ENCODE measurements around the gene SYT12.
"Not testable (repeated sequence)": the region's sequence is repeated elsewhere in the genome, so short reads cannot be mapped to it uniquely, and the experiment has no call there.

The SYT12 gene

GRCh38 chr11:67022961-67023956 lies at the start of gene SYT12:
SYT12 (plus strand) TSS chr11:67023134; CDS start chr11:67030145, 7,011 bp downstream.
- peak; percentile 24 for DNase-seq

GRCh38 chr11:66973956-66974580 lies 48.9 kb upstream of the SYT12 start:
- no peak for DNase-seq

GRCh38 chr11:66974724-66975404 lies 48.1 kb upstream of the SYT12 start, which contains the start of gene C11orf86:
C11orf86 (plus strand) TSS chr11:66975304; CDS start chr11:66975363, 59 bp downstream.
- no peak for DNase-seq

- DNase-seq, result no peak
These were observed 47.4 kb upstream of the SYT12 start for GRCh38 chr11:66975405-66976027.

GRCh38 chr11:66976028-66976467 lies 46.9 kb upstream of the SYT12 start:
- peak; percentile 31 for DNase-seq

- DNase-seq, result no peak
These were observed 46.0 kb upstream of the SYT12 start for GRCh38 chr11:66976925-66977324.

- no peak for DNase-seq
These were observed 44.7 kb upstream of the SYT12 start for GRCh38 chr11:66978229-66978628.

GRCh38 chr11:66978717-66979116 lies 44.2 kb upstream of the SYT12 start:
- DNase-seq, result no peak

- DNase-seq, result no peak
These were observed 43.5 kb upstream of the SYT12 start for GRCh38 chr11:66979336-66979980.

- peak; percentile 96 for DNase-seq
These were observed 40.9 kb upstream of the SYT12 start for GRCh38 chr11:66981976-66982578.

- DNase-seq, result no peak
These were observed 39.5 kb upstream of the SYT12 start for GRCh38 chr11:66983275-66983924.

GRCh38 chr11:66985508-66986177 lies 37.3 kb upstream of the SYT12 start:
- DNase-seq, result no peak

- no peak for DNase-seq
These were observed 36.8 kb upstream of the SYT12 start for GRCh38 chr11:66986178-66986545.

- DNase-seq, result peak; percentile 61
These were observed 35.7 kb upstream of the SYT12 start for GRCh38 chr11:66987158-66987620.

GRCh38 chr11:66987924-66988637 lies 34.9 kb upstream of the SYT12 start:
- no peak for DNase-seq

GRCh38 chr11:66988741-66989140 lies 34.2 kb upstream of the SYT12 start:
- DNase-seq, result not testable (repeated sequence)

GRCh38 chr11:66989360-66989759 lies 33.6 kb upstream of the SYT12 start:
- DNase-seq, result not testable (repeated sequence)

- no peak for DNase-seq
These were observed 30.9 kb upstream of the SYT12 start for GRCh38 chr11:66992041-66992440.

- no peak for DNase-seq
These were observed 26.2 kb upstream of the SYT12 start for GRCh38 chr11:66996609-66997273.
